ENCODE measurements around the gene KIF21B. TPM values are rescaled to one million over a fixed set of nuclear protein-coding genes. Genes with fewer than 3 reads are reported as not detected.

Gene KIF21B
- total and polyA plus RNA-seq, 9 of the 15 experiments (the other 6 are each of a cell fraction or from before 2014, with no cell fraction given) = 0.46 to 13.4 (median 5.9) TPM

- CTCF ChIA-PET (ENCODE audit: low intra/inter-chr PET ratio) = no interaction called here
- Histone ChIP-seq H3K27me3 (ENCODE audit: control insufficient read depth in 2 of 2, insufficient read depth in 2 of 2, low read length in 2 of 2) (no peaks in the 10 kb centered on the region), H3K4me2 (ENCODE audit: insufficient read depth, low read length) (no peak overlapping the region), H3K79me2 (ENCODE audit: control insufficient read depth, insufficient read depth, low read length) (no peaks in the 10 kb centered on the region), H3K4me3 (no peak overlapping the region), H4K20me1 (replicated peaks; ENCODE audit: control insufficient read depth, insufficient read depth, low read length) (peaks cover 12% of the 10 kb centered on the region; the same call in 1 of the 2 replicates), H3K9me3 (replicated peaks; ENCODE audit: control insufficient read depth, insufficient read depth, low read depth, low read length) (no peaks in the 10 kb centered on the region), H2AFZ (ENCODE audit: low read depth, low read length) (no peak overlapping the region), H3K4me1 (replicated peaks in 1 of 2; ENCODE audit: control insufficient read depth in 2 of 2, insufficient read depth in 2 of 2, low read length in 2 of 2) (peaks cover 0 to 9% of the 10 kb centered on the region in 2 experiments; a peak in 1 of 5 replicates), H3K36me3 (ENCODE audit: control insufficient read depth, insufficient read depth, low read length) (no peaks in the 10 kb centered on the region), H3K9me1 (ENCODE audit: control insufficient read depth, insufficient read depth, low read length) (peaks cover 7% of the 10 kb centered on the region), H3K9ac (ENCODE audit: insufficient read depth in 1 of 2, low read depth in 2 of 2, low read length in 2 of 2) (peak overlapping the region in 1 of 2 experiments; percentile 29; a peak in 1 of 4 replicates), H3K27ac (ENCODE audit: extremely low read depth, low read depth, low read length) (no peak overlapping the region)
- DNase-seq (ENCODE audit: extremely low read depth in 1 of 4, low spot score in 3 of 4) = no peak
- no peak for TF ChIP-seq MED1 (CRISPR knock-in tag; IDR thresholded peaks at IDR 0.05; ENCODE audit: borderline replicate concordance)
- no peak for TF ChIP-seq HNRNPLL (IDR thresholded peaks at IDR 0.05; ENCODE audit: low read depth, low read length, poor library complexity, severe bottlenecking)
- TF ChIP-seq CUX1 (CRISPR knock-in tag; IDR thresholded peaks at IDR 0.05) = no peak
- no peak for TF ChIP-seq ZNF239 (CRISPR knock-in tag; IDR thresholded peaks at IDR 0.05)
- no TSS peak for BruUV-seq (replicated peaks)
- ATAC-seq = no peak
- WGBS (ENCODE audit: insufficient coverage, low coverage, missing lambda C conversion rate) = 78% methylated on average over 14 of the region's 14 CpGs
- POLR2A ChIA-PET = interaction anchor here (0.6 to 2.3 kb wide), 3 partner anchors 11 to 90 kb away, joined by 3 to 13 read pairs (median 3); no protein-coding TSS in a partner anchor
- intact Hi-C loops (cut with micrococcal nuclease) = no loop called here
- in situ Hi-C loops (cut with MboI) = no loop called here
- FAIRE-seq = no peak
These were observed 18.8 kb downstream of the KIF21B start for GRCh38 chr1:201004732-201005131.
